Forelimb muscle (tissue), 1 donor: ENCODE measurements around the gene PDLIM7. TPM values are rescaled to one million over a fixed set of nuclear protein-coding genes. Genes with fewer than 3 reads are reported as not detected.

Experiments used
- DNase-seq: peaks from one replicate; pipeline ENCODE4 v3.0.0-alpha.2; 2013; ENCODE audit warnings: low read depth
- polyA plus RNA-seq: library from polyadenylated mRNA; unstranded; fragments of 120-200 nt; gene quantifications from one replicate; pipeline ENCODE4 v1.2.1, GENCODE V29; 2013; ENCODE audit not compliant: insufficient read length

PDLIM7 gene
- polyA plus RNA-seq, 1 donor: 359 TPM

DNA sequence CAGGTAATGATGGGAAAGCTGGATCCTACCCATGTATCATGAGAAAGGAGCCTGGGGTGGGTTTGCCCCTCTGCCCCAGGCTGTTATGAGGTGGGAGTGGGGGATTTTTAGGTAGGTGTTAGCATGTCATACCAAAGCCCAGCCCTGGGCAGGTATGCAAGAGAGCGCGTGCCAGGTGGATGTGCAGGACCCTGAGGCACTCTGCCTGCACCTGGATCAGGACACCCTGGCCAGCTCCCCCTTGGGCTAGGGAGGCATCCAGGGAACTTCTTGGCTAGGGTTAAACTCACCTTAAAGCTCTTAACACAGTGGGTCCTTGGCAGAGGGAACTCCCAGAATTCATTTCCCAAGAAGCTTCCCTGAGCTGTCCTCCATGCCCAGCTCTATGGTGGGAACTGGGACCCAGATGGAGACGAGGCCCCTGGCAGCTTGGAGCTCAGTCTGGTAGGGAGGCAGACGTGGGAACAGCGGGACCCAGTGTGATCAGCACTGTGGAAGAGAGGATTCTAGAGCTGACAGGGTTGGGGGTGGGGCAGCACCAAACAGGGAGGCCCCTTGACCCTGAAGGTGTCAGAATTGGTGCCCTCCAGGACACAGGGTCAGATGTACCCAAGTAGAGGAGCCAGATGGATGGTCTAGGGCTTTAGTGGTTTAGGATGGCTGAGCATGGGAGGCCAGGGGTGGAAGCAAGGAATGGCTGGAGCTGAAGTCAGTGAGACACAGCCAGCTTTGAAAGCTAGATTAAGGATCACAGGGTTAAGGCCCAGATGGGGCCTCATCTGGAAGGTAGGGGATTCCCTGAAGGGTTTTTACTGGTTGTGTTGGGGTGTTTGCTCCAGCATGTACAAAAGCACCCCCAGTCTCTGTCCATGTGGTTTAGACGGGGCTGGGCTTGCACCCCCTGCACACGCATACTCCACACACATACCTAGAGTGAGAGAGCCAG is 53.0 kb downstream of the PDLIM7 start:
- DNase-seq: no peak

DNA sequence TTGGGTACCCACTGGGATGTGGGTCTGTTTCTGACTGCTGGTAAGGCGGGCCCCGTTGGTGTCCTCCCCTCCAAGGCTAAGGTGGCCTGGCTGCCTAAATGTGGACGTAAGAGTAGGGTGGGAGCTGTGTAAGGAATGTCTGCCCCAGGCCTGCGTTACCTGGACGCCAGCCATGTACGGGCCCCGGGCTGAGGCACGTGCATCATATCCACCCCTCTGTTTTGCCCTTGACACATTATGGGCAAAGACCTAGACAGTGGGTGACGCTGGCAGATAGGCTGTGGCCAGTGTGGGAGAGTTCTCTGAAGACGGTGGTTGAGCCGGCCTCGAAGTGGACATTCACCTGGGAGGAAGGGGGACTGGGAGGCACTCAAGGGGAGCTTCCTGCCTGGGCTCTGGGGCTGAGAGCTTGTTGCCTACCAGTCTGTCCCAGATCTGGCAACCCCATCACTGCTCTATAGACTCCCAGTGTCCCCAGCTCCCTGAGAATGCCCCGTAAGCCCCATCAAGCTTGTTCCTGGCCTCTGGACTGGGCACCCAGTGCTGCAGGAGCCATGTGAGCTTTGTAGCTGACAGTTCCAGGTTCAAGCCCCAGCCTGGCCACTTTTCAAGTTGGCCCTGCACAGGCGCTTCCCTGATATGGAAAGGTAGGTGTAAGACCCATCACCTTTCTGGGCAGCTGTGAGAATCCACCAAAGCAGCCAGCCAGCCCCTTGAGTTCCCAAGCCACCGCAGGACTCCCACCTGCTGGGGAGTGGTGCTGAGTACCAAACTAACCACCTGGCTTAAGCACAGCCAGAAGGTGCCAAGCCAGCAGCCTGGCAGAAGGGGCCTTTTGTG is 54.0 kb downstream of the PDLIM7 start:
- no peak for DNase-seq

DNA sequence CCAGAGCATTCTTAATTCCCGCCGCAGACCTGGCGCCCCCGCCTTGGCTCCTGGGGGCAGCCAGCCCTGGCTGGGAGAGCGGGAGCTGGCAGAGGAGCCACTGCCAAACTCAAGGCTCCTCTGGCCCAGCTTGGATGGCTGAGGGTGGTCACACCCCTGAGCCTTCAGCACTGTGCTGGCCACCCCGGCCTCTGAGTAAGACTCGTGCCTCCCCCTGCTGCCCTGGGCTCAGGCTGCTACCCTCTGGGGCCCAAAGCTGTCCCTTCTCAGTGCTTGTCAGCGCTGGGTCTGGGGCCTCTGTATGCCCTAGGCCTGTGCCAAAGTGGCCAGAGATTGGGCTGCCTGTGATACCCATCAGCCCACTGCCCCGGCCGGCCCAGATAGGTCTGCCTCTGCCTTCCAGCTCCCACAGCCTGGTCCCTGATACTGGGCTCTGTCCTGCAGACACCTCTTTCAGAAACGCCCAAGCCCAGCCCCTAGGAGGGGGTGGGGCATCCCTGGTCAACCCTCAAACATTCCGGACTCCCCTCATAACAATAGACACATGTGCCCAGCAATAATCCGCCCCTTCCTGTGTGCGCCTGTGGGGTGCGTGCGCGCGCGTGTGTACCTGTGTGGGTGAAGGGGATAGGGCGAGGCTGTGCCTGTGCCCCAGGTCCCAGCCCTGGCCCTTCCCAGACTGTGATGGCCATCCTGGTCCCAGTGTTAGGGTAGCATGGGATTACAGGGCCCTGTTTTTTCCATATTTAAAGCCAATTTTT is 55.2 kb downstream of the PDLIM7 start:
- DNase-seq: no peak

DNA sequence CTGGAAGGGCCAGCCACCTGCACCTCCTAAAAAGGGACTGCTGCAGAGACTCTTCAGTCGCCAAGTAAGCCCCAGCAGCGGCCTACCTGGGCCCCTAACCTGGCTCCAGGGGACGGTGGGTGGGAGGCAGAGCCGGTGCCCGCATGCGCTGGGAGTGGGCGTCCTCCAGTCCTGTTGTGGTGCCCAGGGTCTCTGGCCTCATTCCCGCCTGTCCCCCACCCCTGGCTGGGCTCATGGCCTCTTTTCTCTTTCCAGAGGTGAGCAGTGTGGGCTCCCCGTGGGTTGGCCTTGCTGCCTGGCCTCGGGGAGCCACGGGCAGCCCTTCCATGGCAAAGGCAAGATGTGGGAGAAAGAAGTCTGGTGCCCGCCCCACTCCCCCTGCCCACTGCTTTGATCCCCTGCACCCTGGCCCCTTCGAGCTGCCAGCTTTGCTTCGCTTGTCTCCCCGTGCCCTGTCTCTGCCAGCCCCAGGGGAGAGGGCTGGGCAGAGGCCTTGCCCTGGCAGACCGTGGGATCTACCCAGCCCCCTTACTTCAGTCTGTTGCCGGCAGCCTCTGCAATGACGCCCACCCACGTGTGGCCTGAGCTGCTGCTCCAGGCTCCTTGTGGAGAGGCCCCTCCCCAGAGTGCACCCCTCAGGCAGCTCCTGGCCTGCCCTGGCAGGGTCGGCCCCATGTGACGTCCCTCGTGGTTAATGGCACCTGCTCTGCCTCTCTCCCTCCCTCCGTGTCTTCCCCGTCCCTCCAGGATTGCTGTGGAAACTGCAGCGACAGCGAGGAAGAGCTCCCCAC is 56.2 kb downstream of the PDLIM7 start:
- no peak for DNase-seq

DNA sequence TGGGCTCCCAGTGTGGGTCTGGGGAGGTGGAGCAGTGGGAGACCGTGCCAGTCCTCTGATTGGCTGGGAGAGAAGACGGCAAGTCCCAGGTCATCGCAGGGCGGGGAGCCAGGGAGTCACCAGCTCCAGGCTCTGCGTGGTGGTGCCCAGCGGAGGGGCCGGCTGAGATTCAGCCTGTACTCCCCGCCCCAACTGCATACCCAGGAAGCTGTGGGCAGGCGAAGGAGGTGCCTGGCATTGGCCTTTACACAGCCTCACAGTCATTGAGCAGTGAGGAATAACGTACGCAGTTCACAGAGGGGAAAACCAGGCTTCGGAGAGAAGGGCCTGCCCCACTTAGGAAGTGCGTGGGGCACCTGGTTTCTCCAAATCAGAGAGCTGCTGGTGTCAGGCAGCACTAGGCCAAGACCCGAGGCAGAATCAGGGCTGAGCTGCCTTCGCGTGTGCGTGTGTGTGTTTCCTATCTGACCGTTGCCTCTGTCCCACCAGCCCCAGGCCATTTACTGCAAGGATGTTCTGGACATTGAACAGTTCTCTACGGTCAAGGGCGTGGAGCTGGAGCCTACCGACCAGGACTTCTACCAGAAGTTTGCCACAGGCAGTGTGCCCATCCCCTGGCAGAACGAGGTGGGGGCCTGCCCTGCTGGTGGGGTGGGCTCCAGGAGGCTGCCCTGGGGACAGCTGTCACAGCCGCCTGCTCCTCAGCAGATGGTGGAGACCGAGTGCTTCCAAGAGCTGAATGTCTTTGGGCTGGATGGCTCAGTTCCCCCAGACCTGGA is 57.0 kb downstream of the PDLIM7 start:
- DNase-seq: no peak

DNA sequence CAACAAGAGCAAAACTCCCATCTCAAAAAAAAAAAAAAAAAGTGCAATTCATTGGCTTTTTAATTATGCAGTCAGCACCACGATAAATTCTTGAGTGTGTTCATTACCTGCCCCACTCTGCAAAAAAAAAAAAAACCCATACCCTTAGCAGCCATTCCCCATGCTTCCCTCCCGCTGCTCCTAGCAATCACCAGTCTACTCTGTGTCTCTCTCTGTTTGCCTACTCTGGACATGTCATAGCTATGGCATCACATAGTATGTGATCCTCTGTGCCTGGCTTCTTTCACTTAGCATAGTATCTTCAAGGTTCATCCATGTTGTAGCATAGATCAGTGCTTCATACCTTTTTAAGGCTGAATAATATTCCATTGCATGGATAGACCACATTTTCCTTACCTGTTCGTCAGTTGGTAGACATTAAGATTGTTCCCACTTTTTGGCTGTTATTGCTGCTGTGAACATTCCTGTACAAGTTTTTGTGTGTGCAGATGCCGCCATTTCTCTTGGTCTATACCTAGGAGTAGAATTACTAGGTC is 57.8 kb downstream of the PDLIM7 start:
- DNase-seq: no peak

DNA sequence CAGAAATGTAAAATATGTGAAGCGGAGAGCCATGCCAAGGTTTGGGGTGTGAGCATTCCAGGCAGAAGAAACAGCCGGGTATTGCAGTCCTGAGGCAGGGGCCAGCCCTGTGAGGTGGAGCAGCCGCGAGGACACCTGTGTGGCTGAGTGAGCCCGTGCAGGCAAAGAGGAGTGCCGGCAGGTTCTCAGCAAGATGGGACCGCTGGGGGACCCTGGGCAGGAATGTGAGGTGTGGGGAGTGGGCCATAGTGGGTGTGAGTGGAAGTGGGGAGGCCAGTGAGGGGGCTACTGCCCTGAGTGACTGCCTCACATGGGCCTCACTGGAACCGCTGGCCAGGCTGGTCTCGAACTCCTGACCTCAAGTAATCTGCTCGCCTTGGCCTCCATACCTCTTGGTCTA is 58.9 kb downstream of the PDLIM7 start:
- DNase-seq: no peak

DNA sequence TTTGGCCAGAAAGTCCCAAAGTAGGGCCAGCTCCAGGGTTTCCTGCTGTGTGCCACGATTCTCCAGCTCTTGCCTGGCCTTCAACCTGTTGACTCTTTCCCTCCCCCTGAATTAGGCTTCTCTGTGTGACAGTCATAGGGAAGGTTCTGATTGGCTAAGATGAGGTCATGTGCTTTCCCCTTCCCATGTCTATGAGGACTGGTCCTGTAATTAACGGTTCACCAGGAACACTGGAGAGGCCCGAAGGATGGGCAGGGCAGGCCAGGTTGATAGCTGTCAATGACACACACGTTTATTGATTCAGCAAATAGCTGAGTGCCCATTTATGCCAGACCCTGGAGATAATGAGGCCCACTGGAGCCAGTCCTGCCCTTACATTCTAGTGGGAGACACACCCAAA is 59.8 kb downstream of the PDLIM7 start:
- no peak for DNase-seq

DNA sequence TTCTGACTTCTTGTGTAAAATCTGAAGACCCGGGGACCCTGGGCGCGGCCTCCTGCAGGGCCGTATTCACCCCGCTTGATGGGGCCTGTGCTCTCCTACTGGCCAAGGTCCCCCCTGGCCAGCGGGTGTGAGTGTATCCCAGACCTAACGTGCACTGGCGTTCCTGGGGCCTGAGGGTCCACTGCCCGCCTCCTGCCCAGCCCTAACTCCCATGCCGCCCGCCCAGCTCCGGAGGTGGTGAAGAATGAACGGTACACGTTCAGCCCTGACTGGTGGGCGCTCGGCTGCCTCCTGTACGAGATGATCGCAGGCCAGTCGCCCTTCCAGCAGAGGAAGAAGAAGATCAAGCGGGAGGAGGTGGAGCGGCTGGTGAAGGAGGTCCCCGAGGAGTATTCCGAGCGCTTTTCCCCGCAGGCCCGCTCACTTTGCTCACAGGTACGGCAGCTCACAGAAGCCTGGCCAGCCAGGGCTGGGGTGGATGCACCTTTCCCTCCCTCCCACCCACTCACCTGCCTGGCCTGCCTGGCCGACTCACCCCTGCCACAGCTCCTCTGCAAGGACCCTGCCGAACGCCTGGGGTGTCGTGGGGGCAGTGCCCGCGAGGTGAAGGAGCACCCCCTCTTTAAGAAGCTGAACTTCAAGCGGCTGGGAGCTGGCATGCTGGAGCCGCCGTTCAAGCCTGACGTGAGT is 61.4 kb downstream of the PDLIM7 start:
- DNase-seq: no peak

DNA sequence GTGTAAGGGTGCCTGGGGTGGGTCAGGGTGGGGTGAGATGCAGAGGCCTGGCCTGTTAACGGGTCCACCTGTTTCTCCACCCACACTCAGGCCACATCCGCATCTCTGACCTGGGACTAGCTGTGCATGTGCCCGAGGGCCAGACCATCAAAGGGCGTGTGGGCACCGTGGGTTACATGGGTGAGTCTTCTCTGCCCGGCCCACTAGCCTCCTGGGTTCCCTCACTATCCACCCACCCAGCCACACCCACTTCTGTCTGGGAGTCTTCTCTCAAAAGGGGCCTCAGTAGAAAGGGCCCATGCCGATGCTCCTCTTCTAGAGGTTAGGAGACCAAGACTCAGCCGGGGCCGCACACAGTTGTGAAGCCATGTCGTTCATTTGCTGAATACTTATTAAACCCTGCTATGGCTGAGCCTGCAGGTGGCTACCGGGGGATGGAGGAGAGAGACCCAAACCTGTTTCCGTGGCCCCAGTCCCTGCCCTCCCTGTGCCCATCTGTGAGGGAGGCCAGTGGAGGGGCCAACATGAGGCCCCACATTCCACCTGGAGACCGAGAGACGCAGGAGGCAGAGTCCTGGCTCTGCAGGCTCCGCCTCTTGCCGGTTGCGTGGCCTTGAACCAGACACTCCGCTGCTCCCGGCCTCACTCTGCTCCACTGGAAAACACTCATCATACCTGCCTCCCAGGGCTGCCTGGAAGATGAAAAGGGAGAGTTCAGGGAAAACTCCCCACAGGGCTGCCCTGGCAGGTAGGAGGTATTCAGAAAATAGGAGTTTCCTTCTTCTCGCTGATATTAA is 62.3 kb downstream of the PDLIM7 start:
- DNase-seq: no peak

DNA sequence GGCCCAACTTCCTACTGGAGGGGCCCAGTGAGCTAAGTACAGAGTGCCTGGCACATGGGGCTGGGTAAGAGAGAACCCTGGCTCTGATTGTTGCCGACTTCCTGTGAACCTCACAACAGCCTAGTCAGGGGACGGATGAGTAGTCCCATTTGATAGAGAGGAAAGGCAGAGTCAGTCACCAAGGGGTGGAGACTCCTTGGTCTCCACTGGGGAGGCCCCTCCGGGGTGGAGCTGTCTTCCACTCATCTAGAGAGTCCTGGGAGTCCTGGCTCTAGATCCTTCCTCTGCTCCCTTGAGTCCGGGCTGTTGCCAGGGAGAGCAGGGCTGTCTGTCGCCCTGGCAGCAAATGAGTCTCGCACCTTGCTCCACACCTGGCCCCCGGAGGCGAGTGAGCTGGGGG is 63.0 kb downstream of the PDLIM7 start:
- DNase-seq: no peak

DNA sequence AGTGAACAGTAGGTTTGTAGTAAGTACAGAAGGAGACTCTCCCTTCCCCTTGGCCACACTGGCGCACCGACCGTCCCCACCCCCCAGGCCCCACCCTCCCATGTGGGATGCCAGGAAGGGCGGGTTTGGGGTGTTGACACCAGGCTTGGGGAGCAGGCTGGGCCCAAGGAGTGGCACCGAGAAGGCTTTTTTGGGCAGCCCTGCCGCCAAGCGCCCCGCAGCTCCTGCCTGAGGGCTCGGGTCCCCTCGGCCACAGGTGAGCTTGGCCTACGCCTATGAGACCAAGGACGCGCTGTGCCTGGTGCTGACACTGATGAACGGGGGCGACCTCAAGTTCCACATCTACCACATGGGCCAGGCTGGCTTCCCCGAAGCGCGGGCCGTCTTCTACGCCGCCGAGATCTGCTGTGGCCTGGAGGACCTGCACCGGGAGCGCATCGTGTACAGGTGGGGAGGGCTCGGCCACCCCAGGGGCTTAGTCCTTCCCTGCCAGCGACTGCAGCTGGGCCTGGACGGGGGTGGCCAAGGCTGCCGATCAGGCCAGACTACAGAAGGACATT is 63.7 kb downstream of the PDLIM7 start:
- DNase-seq: no peak

Other genes starting within 250 kb of the PDLIM7 start
- gene RAB24, start 193.9 kb downstream of the PDLIM7 start, polyA plus RNA-seq: 27.1 TPM
- gene PRELID1, start 193.8 kb downstream of the PDLIM7 start, polyA plus RNA-seq: 73.8 TPM
- 19.0 TPM for gene MXD3, start 185.7 kb downstream of the PDLIM7 start, polyA plus RNA-seq
- gene LMAN2, start 145.9 kb downstream of the PDLIM7 start, polyA plus RNA-seq: 65.7 TPM
- 17.4 TPM for gene RGS14, start 139.7 kb downstream of the PDLIM7 start, polyA plus RNA-seq
- not detected for gene SLC34A1, start 113.2 kb downstream of the PDLIM7 start, polyA plus RNA-seq
- not detected for gene PFN3, start 96.9 kb downstream of the PDLIM7 start, polyA plus RNA-seq
- 0.52 TPM for gene F12, start 88.0 kb downstream of the PDLIM7 start, polyA plus RNA-seq
- 16.5 TPM for gene GRK6, start 70.9 kb downstream of the PDLIM7 start, polyA plus RNA-seq
- gene PRR7, start 50.8 kb downstream of the PDLIM7 start, polyA plus RNA-seq: 0.44 TPM
- gene DBN1, start 24.0 kb downstream of the PDLIM7 start, polyA plus RNA-seq: 233 TPM
- 6.3 TPM for gene DOK3, start 12.2 kb upstream of the PDLIM7 start, polyA plus RNA-seq
- 46.9 TPM for gene DDX41, start 19.4 kb upstream of the PDLIM7 start, polyA plus RNA-seq
- 49.7 TPM for gene FAM193B, start 57.0 kb upstream of the PDLIM7 start, polyA plus RNA-seq
- gene TMED9, start 94.6 kb upstream of the PDLIM7 start, polyA plus RNA-seq: 111 TPM
- gene B4GALT7, start 102.5 kb upstream of the PDLIM7 start, polyA plus RNA-seq: 17.8 TPM